ENCODE results near the gene ACTN4.

The ACTN4 gene

GRCh38 chr19:38697197-38697596, 49.7 kb downstream of the ACTN4 start:
- H3K4me3 ChIP-seq (ENCODE audit: low read length), result no peak overlapping the region
- TF ChIP-seq ZNF274 (IDR thresholded peaks at IDR 0.05; ENCODE audit: low read depth, low read length), result no peak

GRCh38 chr19:38697641-38698071, 50.2 kb downstream of the ACTN4 start:
- TF ChIP-seq ZNF274 (IDR thresholded peaks at IDR 0.05; ENCODE audit: low read depth, low read length), result no peak
- no peak overlapping the region for H3K4me3 ChIP-seq (ENCODE audit: low read length)

GRCh38 chr19:38698225-38699026, 51.0 kb downstream of the ACTN4 start:
- TF ChIP-seq ZNF274 (IDR thresholded peaks at IDR 0.05; ENCODE audit: low read depth, low read length), result no peak
- H3K4me3 ChIP-seq (ENCODE audit: low read length), result no peak overlapping the region

GRCh38 chr19:38699027-38699346, 51.5 kb downstream of the ACTN4 start:
- H3K4me3 ChIP-seq (ENCODE audit: low read length), result no peak overlapping the region
- TF ChIP-seq ZNF274 (IDR thresholded peaks at IDR 0.05; ENCODE audit: low read depth, low read length), result no peak

GRCh38 chr19:38699647-38700349, 52.3 kb downstream of the ACTN4 start:
- no peak overlapping the region for H3K4me3 ChIP-seq (ENCODE audit: low read length)
- TF ChIP-seq ZNF274 (IDR thresholded peaks at IDR 0.05; ENCODE audit: low read depth, low read length), result no peak

- no peak overlapping the region for H3K4me3 ChIP-seq (ENCODE audit: low read length)
- TF ChIP-seq ZNF274 (IDR thresholded peaks at IDR 0.05; ENCODE audit: low read depth, low read length), result no peak
These were observed 53.0 kb downstream of the ACTN4 start for GRCh38 chr19:38700350-38700901.

GRCh38 chr19:38700902-38701454, 53.5 kb downstream of the ACTN4 start:
- no peak for TF ChIP-seq ZNF274 (IDR thresholded peaks at IDR 0.05; ENCODE audit: low read depth, low read length)

GRCh38 chr19:38701455-38702063, 54.1 kb downstream of the ACTN4 start:
- H3K4me3 ChIP-seq (ENCODE audit: low read length), result no peak overlapping the region
- TF ChIP-seq ZNF274 (IDR thresholded peaks at IDR 0.05; ENCODE audit: low read depth, low read length), result no peak

More at GRCh38 chr19:38700902-38701454, 53.5 kb downstream of the ACTN4 start:
- no peak overlapping the region for H3K4me3 ChIP-seq (ENCODE audit: low read length)

- no peak for TF ChIP-seq ZNF274 (IDR thresholded peaks at IDR 0.05; ENCODE audit: low read depth, low read length)
- no peak overlapping the region for H3K4me3 ChIP-seq (ENCODE audit: low read length)
These were observed 54.8 kb downstream of the ACTN4 start for GRCh38 chr19:38702278-38702677.

- H3K4me3 ChIP-seq (ENCODE audit: low read length), result no peak overlapping the region
- no peak for TF ChIP-seq ZNF274 (IDR thresholded peaks at IDR 0.05; ENCODE audit: low read depth, low read length)
These were observed 56.1 kb downstream of the ACTN4 start for GRCh38 chr19:38703509-38703908.

- TF ChIP-seq ZNF274 (IDR thresholded peaks at IDR 0.05; ENCODE audit: low read depth, low read length), result no peak
- no peak overlapping the region for H3K4me3 ChIP-seq (ENCODE audit: low read length)
These were observed 57.1 kb downstream of the ACTN4 start for GRCh38 chr19:38704488-38705026.

GRCh38 chr19:38705197-38706019, 58.0 kb downstream of the ACTN4 start:
- no peak for TF ChIP-seq ZNF274 (IDR thresholded peaks at IDR 0.05; ENCODE audit: low read depth, low read length)
- H3K4me3 ChIP-seq (ENCODE audit: low read length), result no peak overlapping the region

GRCh38 chr19:38706792-38707511, 59.5 kb downstream of the ACTN4 start:
- no peak overlapping the region for H3K4me3 ChIP-seq (ENCODE audit: low read length)
- no peak for TF ChIP-seq ZNF274 (IDR thresholded peaks at IDR 0.05; ENCODE audit: low read depth, low read length)
